ENCODE results near the gene NEK7.

DNA sequence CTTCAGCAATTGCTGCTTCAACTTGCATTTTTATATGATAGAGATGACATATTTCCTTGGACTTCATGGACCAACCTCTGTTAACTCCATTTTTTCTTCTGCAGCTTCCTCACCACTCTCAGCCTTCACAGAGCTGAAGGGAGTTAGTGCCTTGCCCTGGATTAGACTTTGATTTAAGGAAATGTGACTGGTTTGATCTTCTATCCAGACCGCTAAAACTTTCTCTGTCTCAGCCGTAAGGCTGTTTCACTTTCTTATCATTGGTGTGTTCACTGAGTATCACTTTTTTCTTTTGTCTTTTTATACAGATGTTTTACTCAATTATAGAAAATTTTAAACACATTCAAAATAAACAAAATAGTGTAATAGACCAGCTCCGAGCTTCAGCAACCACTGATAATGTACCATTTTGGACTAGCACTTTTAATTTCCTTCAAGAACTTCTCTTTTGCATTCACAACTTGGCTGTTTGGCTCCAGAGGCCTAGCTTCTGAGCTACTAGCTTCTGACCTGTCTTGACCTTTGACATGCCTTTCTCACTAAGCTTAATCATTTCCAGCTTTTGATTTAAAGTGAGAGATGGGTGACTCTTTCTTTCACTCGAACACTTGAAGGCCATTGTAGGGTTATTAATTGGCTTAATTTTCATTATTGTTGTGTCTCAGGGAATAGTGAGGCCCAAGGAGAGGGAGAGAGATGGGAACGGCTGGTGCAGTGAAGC is 9.3 kb downstream of the NEK7 start:
- TF ChIP-seq, protein P1, sequence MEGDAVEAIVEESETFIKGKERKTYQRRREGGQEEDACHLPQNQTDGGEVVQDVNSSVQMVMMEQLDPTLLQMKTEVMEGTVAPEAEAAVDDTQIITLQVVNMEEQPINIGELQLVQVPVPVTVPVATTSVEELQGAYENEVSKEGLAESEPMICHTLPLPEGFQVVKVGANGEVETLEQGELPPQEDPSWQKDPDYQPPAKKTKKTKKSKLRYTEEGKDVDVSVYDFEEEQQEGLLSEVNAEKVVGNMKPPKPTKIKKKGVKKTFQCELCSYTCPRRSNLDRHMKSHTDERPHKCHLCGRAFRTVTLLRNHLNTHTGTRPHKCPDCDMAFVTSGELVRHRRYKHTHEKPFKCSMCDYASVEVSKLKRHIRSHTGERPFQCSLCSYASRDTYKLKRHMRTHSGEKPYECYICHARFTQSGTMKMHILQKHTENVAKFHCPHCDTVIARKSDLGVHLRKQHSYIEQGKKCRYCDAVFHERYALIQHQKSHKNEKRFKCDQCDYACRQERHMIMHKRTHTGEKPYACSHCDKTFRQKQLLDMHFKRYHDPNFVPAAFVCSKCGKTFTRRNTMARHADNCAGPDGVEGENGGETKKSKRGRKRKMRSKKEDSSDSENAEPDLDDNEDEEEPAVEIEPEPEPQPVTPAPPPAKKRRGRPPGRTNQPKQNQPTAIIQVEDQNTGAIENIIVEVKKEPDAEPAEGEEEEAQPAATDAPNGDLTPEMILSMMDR (IDR thresholded peaks at IDR 0.05) = no peak
- TF ChIP-seq POLR2A (IDR thresholded peaks at IDR 0.05) = no peak

Measured in right lobe of liver (tissue), 4 donors.